Measurements from ENCODE around the gene WHRN. TPM values are rescaled to one million over a fixed set of nuclear protein-coding genes. Genes with fewer than 3 reads are reported as not detected.

Gene WHRN
- total RNA-seq, 1 donor from 2014 or later = 1.1 TPM

- no peaks in the 10 kb centered on the region for H3K79me2 ChIP-seq (ENCODE audit: low read depth)
- H2AFZ ChIP-seq (replicated peaks) = no peak overlapping the region
- Mint-ChIP-seq H3K27ac (no peak overlapping the region), H3K27me3 (ENCODE audit: insufficient read depth, low read depth) (peaks cover 3% of the 10 kb centered on the region), H3K9me3 (no peaks in the 10 kb centered on the region), H3K36me3 (peaks cover 6% of the 10 kb centered on the region), H3K4me3 (no peak overlapping the region), H3K4me1 (peaks cover 9% of the 10 kb centered on the region)
- no peak overlapping the region for H3K4me3 ChIP-seq
- H4K20me1 ChIP-seq (ENCODE audit: low read depth) = no peaks in the 10 kb centered on the region
- no peaks in the 10 kb centered on the region for H3F3A ChIP-seq (ENCODE audit: low read depth)
- H3K27me3 ChIP-seq = no peaks in the 10 kb centered on the region
- no peaks in the 10 kb centered on the region for H3K9me3 ChIP-seq (ENCODE audit: low read depth)
- no peak overlapping the region for H3K4me2 ChIP-seq
- no peaks in the 10 kb centered on the region for H3K4me1 ChIP-seq
- TF ChIP-seq EZH2 (IDR thresholded peaks at IDR 0.05) (no peak), CTCF (IDR thresholded peaks at IDR 0.05) (no peak), EZH2phosphoT487 (IDR thresholded peaks at IDR 0.05) (no peak)
- H3K9ac ChIP-seq = no peak overlapping the region
- no peaks in the 10 kb centered on the region for H3K36me3 ChIP-seq
- H3K27ac ChIP-seq = no peak overlapping the region
- DNase-seq (ENCODE audit: low spot score) = no peak
Measured at GRCh38 chr9:114471157-114471556, 34.1 kb downstream of the WHRN start.

GRCh38 chr9:114470581-114470980, 34.7 kb downstream of the WHRN start:
- H3K27ac ChIP-seq = no peak overlapping the region
- Mint-ChIP-seq H3K9me3 (no peaks in the 10 kb centered on the region), H3K27me3 (ENCODE audit: insufficient read depth, low read depth) (peaks cover 3% of the 10 kb centered on the region), H3K36me3 (peaks cover 5% of the 10 kb centered on the region), H3K4me3 (no peak overlapping the region), H3K27ac (no peak overlapping the region), H3K4me1 (peaks cover 9% of the 10 kb centered on the region)
- H4K20me1 ChIP-seq (ENCODE audit: low read depth) = no peaks in the 10 kb centered on the region
- no peaks in the 10 kb centered on the region for H3K9me3 ChIP-seq (ENCODE audit: low read depth)
- H3K4me1 ChIP-seq = no peaks in the 10 kb centered on the region
- H3K27me3 ChIP-seq = no peaks in the 10 kb centered on the region
- H3K9ac ChIP-seq = no peak overlapping the region
- H3K4me3 ChIP-seq = no peak overlapping the region
- H3F3A ChIP-seq (ENCODE audit: low read depth) = no peaks in the 10 kb centered on the region
- H3K36me3 ChIP-seq = no peaks in the 10 kb centered on the region
- TF ChIP-seq EZH2phosphoT487 (IDR thresholded peaks at IDR 0.05) (no peak), EZH2 (IDR thresholded peaks at IDR 0.05) (no peak), CTCF (IDR thresholded peaks at IDR 0.05) (no peak)
- DNase-seq (ENCODE audit: low spot score) = no peak
- no peaks in the 10 kb centered on the region for H3K79me2 ChIP-seq (ENCODE audit: low read depth)
- H3K4me2 ChIP-seq = no peak overlapping the region
- no peak overlapping the region for H2AFZ ChIP-seq (replicated peaks)

- no peak for DNase-seq (ENCODE audit: low spot score)
- Histone ChIP-seq H3K4me3 (no peak overlapping the region), H3K4me2 (no peak overlapping the region), H3K9me3 (ENCODE audit: low read depth) (no peaks in the 10 kb centered on the region), H3K79me2 (ENCODE audit: low read depth) (no peaks in the 10 kb centered on the region), H3F3A (ENCODE audit: low read depth) (no peaks in the 10 kb centered on the region), H2AFZ (replicated peaks) (no peak overlapping the region), H3K27ac (no peak overlapping the region), H4K20me1 (ENCODE audit: low read depth) (no peaks in the 10 kb centered on the region), H3K27me3 (no peaks in the 10 kb centered on the region), H3K4me1 (no peaks in the 10 kb centered on the region), H3K36me3 (no peaks in the 10 kb centered on the region), H3K9ac (no peak overlapping the region)
- no peaks in the 10 kb centered on the region for H3K9me3 Mint-ChIP-seq
- H3K27ac Mint-ChIP-seq = no peak overlapping the region
- no peak for TF ChIP-seq EZH2 (IDR thresholded peaks at IDR 0.05)
- TF ChIP-seq EZH2phosphoT487 (IDR thresholded peaks at IDR 0.05) = no peak
- no peak for TF ChIP-seq CTCF (IDR thresholded peaks at IDR 0.05)
- H3K4me1 Mint-ChIP-seq = peaks cover 9% of the 10 kb centered on the region
- peaks cover 5% of the 10 kb centered on the region for H3K36me3 Mint-ChIP-seq
- H3K27me3 Mint-ChIP-seq (ENCODE audit: insufficient read depth, low read depth) = peaks cover 3% of the 10 kb centered on the region
- H3K4me3 Mint-ChIP-seq = no peak overlapping the region
Measured at GRCh38 chr9:114470121-114470520, 35.2 kb downstream of the WHRN start.
